OCI-LY7 (cell line): ENCODE results near the gene DCTN3. TPM values are rescaled to one million over a fixed set of nuclear protein-coding genes. Genes with fewer than 3 reads are reported as not detected.

Source experiments
- BruUV-seq: library from RNA; stranded (reverse); fragments of 400-500 nt; replicated peaks from 2 replicates; lab custom pipeline; 2021; lab: Mats Ljungman, UMichigan
- CTCF ChIA-PET: fragments of 300-600 bp; sonication (Branson Sonifier 250); formaldehyde crosslinking; loops from one replicate; lab custom pipeline; 2022; ENCODE audit warnings: antibody characterized with exemption; ENCODE audit not compliant: unreplicated experiment; lab: Charles Lee
- POLR2A ChIA-PET: fragments of 300-600 bp; sonication (Branson Sonifier 250); formaldehyde crosslinking; loops from one replicate; lab custom pipeline; 2022; ENCODE audit warnings: antibody characterized with exemption; lab: Charles Lee
- DNase-seq: peaks from one replicate; pipeline ENCODE4 v3.0.0-alpha.2; 2015; ENCODE audit warnings: low spot score
- H2AFZ ChIP-seq: fragments of 200-600 bp; sonication (generic), shearing (Covaris generic); 2 replicates; pipeline ENCODE4 v1.6.1; 2014; ENCODE audit warnings: mild to moderate bottlenecking, antibody characterized with exemption, low read length, moderate library complexity
- H3K27ac ChIP-seq: fragments of 200-600 bp; sonication (generic); 2 replicates; pipeline ENCODE4 v1.5.1; 2014; ENCODE audit warnings: mixed run types, low read depth, mild to moderate bottlenecking, moderate library complexity, low read length, inconsistent platforms; ENCODE audit not compliant: poor library complexity, severe bottlenecking
- H3K36me3 ChIP-seq: fragments of 200-600 bp; sonication (generic); 2 replicates; pipeline ENCODE4 v1.6.1; 2014; ENCODE audit warnings: mild to moderate bottlenecking, antibody characterized with exemption, low read length, moderate library complexity, mixed read lengths; ENCODE audit not compliant: insufficient read depth
- H3K4me1 ChIP-seq: fragments of 200-600 bp; sonication (generic); 2 replicates; pipeline ENCODE4 v1.5.1; 2014; ENCODE audit warnings: mild to moderate bottlenecking, low read length; ENCODE audit not compliant: insufficient read depth, poor library complexity, severe bottlenecking
- H3K4me2 ChIP-seq: fragments of 200-600 bp; sonication (generic); 2 replicates; pipeline ENCODE4 v1.6.1; 2014; ENCODE audit warnings: mild to moderate bottlenecking, low read length
- H3K4me3 ChIP-seq: fragments of 200-600 bp; sonication (generic); 2 replicates; pipeline ENCODE4 v1.5.1; 2014; ENCODE audit warnings: mild to moderate bottlenecking, low read depth, low read length; ENCODE audit not compliant: poor library complexity, severe bottlenecking
- H3K79me2 ChIP-seq: fragments of 200-600 bp; sonication (generic); 2 replicates; pipeline ENCODE4 v1.6.1; 2016; ENCODE audit warnings: low read depth, mild to moderate bottlenecking, low read length, moderate library complexity, mixed read lengths; ENCODE audit not compliant: insufficient read depth
- H3K9me2 ChIP-seq: fragments of 200-600 bp; sonication (generic); 2 replicates; pipeline ENCODE4 v1.6.1; 2016; ENCODE audit warnings: mild to moderate bottlenecking, low read length, mixed read lengths; ENCODE audit not compliant: insufficient read depth
- H3K9me3 ChIP-seq: fragments of 200-600 bp; sonication (generic); 2 replicates; pipeline ENCODE4 v1.6.1; 2014; ENCODE audit warnings: mild to moderate bottlenecking, mixed run types, low read length, mixed read lengths
- H4K20me1 ChIP-seq: fragments of 200-600 bp; sonication (generic); 2 replicates; pipeline ENCODE4 v1.6.1; 2014; ENCODE audit warnings: mild to moderate bottlenecking, antibody characterized with exemption, low read length, moderate library complexity, mixed read lengths; ENCODE audit not compliant: insufficient read depth
- EZH2phosphoT487 ChIP-seq: fragments of 200-600 bp; sonication (generic); IDR thresholded peaks from 2 replicates; pipeline ENCODE4 v1.6.1; 2018; ENCODE audit warnings: low read depth, borderline replicate concordance, mild to moderate bottlenecking, mixed run types, antibody characterized with exemption, low read length, moderate library complexity, mixed read lengths
- intact Hi-C: fragments of 100-400 bp; cut with micrococcal nuclease; formaldehyde crosslinking; loops from one replicate; pipeline ENCODE4 v1.10.0; 2022; ENCODE audit not compliant: unreplicated experiment
- small RNA-seq: library from RNA; depleted of rRNA; stranded (forward); fragments of <200 nt; gene quantifications from one replicate; pipeline ENCODE3, GENCODE V24; 2014
- total RNA-seq, 2 experiments: library from RNA; depleted of rRNA in 1 of 2; stranded (reverse); fragments of >200 nt in 1 of 2; shearing (Covaris generic) in 1 of 2; gene quantifications; 2 replicates each; pipeline ENCODE4 v1.2.3, GENCODE V29; 2014 to 2022
- TF ChIP-seq, protein P1 (sequence below): fragments of 200-600 bp; sonication (generic); conservative IDR thresholded peaks from 2 replicates; pipeline ENCODE4 v1.5.1; 2014; ENCODE audit warnings: mild to moderate bottlenecking, antibody characterized with exemption, low read length, moderate library complexity, mixed read lengths

DCTN3 gene
- total RNA-seq, 2 experiments from 2014 or later: 79.7 to 84.2 TPM

DNA sequence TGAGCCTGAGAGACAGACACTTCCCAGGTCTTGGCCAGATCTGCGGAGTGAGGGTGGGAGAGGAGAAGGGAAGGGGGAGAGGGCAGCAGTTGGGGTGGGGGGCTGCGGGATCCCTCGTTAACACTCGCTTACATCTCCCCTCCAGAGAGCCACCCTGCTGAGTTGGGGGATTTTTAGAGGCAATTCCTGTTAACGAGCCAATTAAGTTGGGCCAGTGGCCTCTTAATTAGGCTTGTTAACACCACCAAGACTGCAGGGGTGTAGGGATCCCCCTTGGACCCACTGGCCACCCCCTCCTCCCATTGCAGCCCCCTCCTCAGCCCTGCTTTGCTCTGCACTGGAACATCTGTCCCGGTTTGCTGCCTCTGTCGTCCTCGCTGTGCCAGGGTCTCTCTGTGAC lies 54.4 kb downstream of the DCTN3 start:
- no peaks in the 10 kb centered on the region for H3K9me2 ChIP-seq
- no peaks in the 10 kb centered on the region for H3K4me1 ChIP-seq
- H3K4me2 ChIP-seq: no peak overlapping the region
- H3K27ac ChIP-seq: no peak overlapping the region
- TF ChIP-seq, protein P1, sequence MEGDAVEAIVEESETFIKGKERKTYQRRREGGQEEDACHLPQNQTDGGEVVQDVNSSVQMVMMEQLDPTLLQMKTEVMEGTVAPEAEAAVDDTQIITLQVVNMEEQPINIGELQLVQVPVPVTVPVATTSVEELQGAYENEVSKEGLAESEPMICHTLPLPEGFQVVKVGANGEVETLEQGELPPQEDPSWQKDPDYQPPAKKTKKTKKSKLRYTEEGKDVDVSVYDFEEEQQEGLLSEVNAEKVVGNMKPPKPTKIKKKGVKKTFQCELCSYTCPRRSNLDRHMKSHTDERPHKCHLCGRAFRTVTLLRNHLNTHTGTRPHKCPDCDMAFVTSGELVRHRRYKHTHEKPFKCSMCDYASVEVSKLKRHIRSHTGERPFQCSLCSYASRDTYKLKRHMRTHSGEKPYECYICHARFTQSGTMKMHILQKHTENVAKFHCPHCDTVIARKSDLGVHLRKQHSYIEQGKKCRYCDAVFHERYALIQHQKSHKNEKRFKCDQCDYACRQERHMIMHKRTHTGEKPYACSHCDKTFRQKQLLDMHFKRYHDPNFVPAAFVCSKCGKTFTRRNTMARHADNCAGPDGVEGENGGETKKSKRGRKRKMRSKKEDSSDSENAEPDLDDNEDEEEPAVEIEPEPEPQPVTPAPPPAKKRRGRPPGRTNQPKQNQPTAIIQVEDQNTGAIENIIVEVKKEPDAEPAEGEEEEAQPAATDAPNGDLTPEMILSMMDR: no peak
- no peak for TF ChIP-seq EZH2phosphoT487
- DNase-seq: no peak
- H2AFZ ChIP-seq: no peak overlapping the region
- no peaks in the 10 kb centered on the region for H4K20me1 ChIP-seq
- BruUV-seq: no TSS peak
- peaks cover 9% of the 10 kb centered on the region; the same call in 1 of the 2 replicates for H3K9me3 ChIP-seq
- H3K79me2 ChIP-seq: no peaks in the 10 kb centered on the region
- H3K4me3 ChIP-seq: no peak overlapping the region
- intact Hi-C loops: no loop called here
- CTCF ChIA-PET: no interaction called here
- POLR2A ChIA-PET: no interaction called here
- no peaks in the 10 kb centered on the region for H3K36me3 ChIP-seq

DNA sequence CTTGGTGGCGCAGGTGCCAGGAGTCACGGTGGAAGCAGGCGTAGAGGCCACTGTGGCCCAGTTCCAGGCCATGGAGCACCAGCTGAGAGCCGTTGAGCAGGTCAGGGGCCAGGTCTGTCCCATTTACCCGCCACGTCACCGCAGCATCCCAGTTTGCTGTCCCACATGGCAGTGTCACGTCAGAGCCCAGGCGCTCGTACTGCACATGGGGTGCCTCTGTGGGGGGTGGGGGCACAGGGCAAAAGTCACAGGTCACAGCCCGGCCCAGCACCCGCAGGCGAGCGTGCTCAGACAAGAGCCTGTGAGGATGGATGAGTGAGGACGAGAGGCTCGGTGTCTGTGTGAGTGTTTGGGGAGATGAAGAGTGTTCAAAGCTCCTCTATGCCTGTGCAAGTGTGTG lies 55.7 kb downstream of the DCTN3 start:
- POLR2A ChIA-PET: no interaction called here

More for the DNA sequence above, 55.7 kb downstream of the DCTN3 start:
- Histone ChIP-seq H2AFZ (no peak overlapping the region), H4K20me1 (no peaks in the 10 kb centered on the region), H3K4me1 (no peaks in the 10 kb centered on the region), H3K9me3 (peaks cover 9% of the 10 kb centered on the region; the same call in 1 of the 2 replicates), H3K36me3 (no peaks in the 10 kb centered on the region), H3K4me3 (no peak overlapping the region), H3K79me2 (no peaks in the 10 kb centered on the region), H3K4me2 (no peak overlapping the region), H3K27ac (no peak overlapping the region), H3K9me2 (no peaks in the 10 kb centered on the region)
- intact Hi-C loops: no loop called here
- TF ChIP-seq, protein P1: no peak
- no peak for TF ChIP-seq EZH2phosphoT487
- BruUV-seq: no TSS peak
- CTCF ChIA-PET: no interaction called here
- no peak for DNase-seq

Small RNA genes within 50 kb of the gene (small RNA-seq; reads per million reads assigned to genes)
- not detected for gene CCL27

Other genes with a start within 250 kb of the DCTN3 start
- 0.98 and 1.0 TPM in 2 replicates for gene MYORG, start 243.6 kb downstream of the DCTN3 start, total RNA-seq (2014; rRNA removed; shearing (Covaris generic))
- 3.9 and 4.0 TPM in 2 replicates for gene MYORG, start 243.6 kb downstream of the DCTN3 start, total RNA-seq (2022)
- gene FAM219A, start 161.9 kb downstream of the DCTN3 start, total RNA-seq (2014; rRNA removed; shearing (Covaris generic)): 5.2 and 6.5 TPM in 2 replicates
- gene FAM219A, start 161.9 kb downstream of the DCTN3 start, total RNA-seq (2022): 12.7 and 14.3 TPM in 2 replicates
- 0.57 TPM in 1 of 2 replicates, not detected in the other for gene DNAI1, start 161.7 kb downstream of the DCTN3 start, total RNA-seq (2014; rRNA removed; shearing (Covaris generic))
- gene DNAI1, start 161.7 kb downstream of the DCTN3 start, total RNA-seq (2022): 0.55 and 0.97 TPM in 2 replicates
- not detected in 2 replicates for gene ENHO, start 97.5 kb downstream of the DCTN3 start, total RNA-seq (2014; rRNA removed; shearing (Covaris generic))
- gene ENHO, start 97.5 kb downstream of the DCTN3 start, total RNA-seq (2022): 0.46 and 0.91 TPM in 2 replicates
- not detected in 2 replicates for gene CNTFR, start 30.8 kb downstream of the DCTN3 start, total RNA-seq (2014; rRNA removed; shearing (Covaris generic))
- not detected in 2 replicates for gene CNTFR, start 30.8 kb downstream of the DCTN3 start, total RNA-seq (2022)
- gene RPP25L, start 8.4 kb downstream of the DCTN3 start, total RNA-seq (2014; rRNA removed; shearing (Covaris generic)): 33.6 and 40.3 TPM in 2 replicates
- 31.6 and 33.7 TPM in 2 replicates for gene RPP25L, start 8.4 kb downstream of the DCTN3 start, total RNA-seq (2022)
- 1.4 and 1.9 TPM in 2 replicates for gene ARID3C, start 8.6 kb upstream of the DCTN3 start, total RNA-seq (2014; rRNA removed; shearing (Covaris generic))
- 0.38 and 0.44 TPM in 2 replicates for gene ARID3C, start 8.6 kb upstream of the DCTN3 start, total RNA-seq (2022)
- gene SIGMAR1, start 17.3 kb upstream of the DCTN3 start, total RNA-seq (2014; rRNA removed; shearing (Covaris generic)): 97.2 and 103 TPM in 2 replicates
- 110 TPM in 2 replicates for gene SIGMAR1, start 17.3 kb upstream of the DCTN3 start, total RNA-seq (2022)
- gene GALT, start 26.2 kb upstream of the DCTN3 start, total RNA-seq (2014; rRNA removed; shearing (Covaris generic)): 78.2 and 90.9 TPM in 2 replicates
- 61.2 and 62.5 TPM in 2 replicates for gene GALT, start 26.2 kb upstream of the DCTN3 start, total RNA-seq (2022)
- 16.2 and 16.7 TPM in 2 replicates for gene IL11RA, start 31.7 kb upstream of the DCTN3 start, total RNA-seq (2014; rRNA removed; shearing (Covaris generic))
- gene IL11RA, start 31.7 kb upstream of the DCTN3 start, total RNA-seq (2022): 20.1 and 29.2 TPM in 2 replicates
- gene CCL27, start 42.2 kb upstream of the DCTN3 start, total RNA-seq (2014; rRNA removed; shearing (Covaris generic)): 0.72 TPM in 1 of 2 replicates, not detected in the other
- gene CCL27, start 42.2 kb upstream of the DCTN3 start, total RNA-seq (2022): 0.42 and 0.68 TPM in 2 replicates
- gene CCL19, start 70.8 kb upstream of the DCTN3 start, total RNA-seq (2014; rRNA removed; shearing (Covaris generic)): not detected in 2 replicates
- gene CCL19, start 70.8 kb upstream of the DCTN3 start, total RNA-seq (2022): not detected in 2 replicates
- not detected in 2 replicates for gene CCL21, start 89.6 kb upstream of the DCTN3 start, total RNA-seq (2014; rRNA removed; shearing (Covaris generic))
- gene CCL21, start 89.6 kb upstream of the DCTN3 start, total RNA-seq (2022): not detected in 2 replicates